ENCODE results near the gene KCNH5.

KCNH5 gene, protein sequence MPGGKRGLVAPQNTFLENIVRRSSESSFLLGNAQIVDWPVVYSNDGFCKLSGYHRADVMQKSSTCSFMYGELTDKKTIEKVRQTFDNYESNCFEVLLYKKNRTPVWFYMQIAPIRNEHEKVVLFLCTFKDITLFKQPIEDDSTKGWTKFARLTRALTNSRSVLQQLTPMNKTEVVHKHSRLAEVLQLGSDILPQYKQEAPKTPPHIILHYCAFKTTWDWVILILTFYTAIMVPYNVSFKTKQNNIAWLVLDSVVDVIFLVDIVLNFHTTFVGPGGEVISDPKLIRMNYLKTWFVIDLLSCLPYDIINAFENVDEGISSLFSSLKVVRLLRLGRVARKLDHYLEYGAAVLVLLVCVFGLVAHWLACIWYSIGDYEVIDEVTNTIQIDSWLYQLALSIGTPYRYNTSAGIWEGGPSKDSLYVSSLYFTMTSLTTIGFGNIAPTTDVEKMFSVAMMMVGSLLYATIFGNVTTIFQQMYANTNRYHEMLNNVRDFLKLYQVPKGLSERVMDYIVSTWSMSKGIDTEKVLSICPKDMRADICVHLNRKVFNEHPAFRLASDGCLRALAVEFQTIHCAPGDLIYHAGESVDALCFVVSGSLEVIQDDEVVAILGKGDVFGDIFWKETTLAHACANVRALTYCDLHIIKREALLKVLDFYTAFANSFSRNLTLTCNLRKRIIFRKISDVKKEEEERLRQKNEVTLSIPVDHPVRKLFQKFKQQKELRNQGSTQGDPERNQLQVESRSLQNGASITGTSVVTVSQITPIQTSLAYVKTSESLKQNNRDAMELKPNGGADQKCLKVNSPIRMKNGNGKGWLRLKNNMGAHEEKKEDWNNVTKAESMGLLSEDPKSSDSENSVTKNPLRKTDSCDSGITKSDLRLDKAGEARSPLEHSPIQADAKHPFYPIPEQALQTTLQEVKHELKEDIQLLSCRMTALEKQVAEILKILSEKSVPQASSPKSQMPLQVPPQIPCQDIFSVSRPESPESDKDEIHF

DNA sequence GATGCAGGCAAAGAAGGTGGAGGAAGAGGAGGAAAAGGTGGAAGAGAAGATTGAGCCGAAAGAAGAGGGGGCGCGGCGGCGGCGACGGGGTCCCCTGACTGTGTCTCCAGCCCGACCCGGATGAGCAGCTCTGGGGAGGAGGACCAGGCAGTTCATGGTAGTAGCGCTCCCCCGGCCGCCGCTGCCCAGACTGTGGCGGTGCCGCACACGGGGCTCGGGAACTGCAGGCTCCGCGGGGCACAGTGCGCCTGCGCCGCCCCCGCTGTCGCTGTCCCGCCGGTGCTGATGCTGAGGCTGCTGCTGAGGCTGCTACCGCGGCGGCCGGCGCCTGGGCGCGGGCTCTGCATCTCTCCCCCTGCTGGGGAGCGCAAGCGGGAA, at the start of gene KCNH5:
Gene KCNH5 (minus strand): TSS at position 225 of the 378 bp plus-strand sequence. CDS start 272 bp downstream, outside the sequence.
- peak within 1 kb of the TSS; percentile 55 for H3K4me3 ChIP-seq (ENCODE audit: low read length)
- TF ChIP-seq, protein P1, sequence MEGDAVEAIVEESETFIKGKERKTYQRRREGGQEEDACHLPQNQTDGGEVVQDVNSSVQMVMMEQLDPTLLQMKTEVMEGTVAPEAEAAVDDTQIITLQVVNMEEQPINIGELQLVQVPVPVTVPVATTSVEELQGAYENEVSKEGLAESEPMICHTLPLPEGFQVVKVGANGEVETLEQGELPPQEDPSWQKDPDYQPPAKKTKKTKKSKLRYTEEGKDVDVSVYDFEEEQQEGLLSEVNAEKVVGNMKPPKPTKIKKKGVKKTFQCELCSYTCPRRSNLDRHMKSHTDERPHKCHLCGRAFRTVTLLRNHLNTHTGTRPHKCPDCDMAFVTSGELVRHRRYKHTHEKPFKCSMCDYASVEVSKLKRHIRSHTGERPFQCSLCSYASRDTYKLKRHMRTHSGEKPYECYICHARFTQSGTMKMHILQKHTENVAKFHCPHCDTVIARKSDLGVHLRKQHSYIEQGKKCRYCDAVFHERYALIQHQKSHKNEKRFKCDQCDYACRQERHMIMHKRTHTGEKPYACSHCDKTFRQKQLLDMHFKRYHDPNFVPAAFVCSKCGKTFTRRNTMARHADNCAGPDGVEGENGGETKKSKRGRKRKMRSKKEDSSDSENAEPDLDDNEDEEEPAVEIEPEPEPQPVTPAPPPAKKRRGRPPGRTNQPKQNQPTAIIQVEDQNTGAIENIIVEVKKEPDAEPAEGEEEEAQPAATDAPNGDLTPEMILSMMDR (conservative IDR thresholded peaks at IDR 0.05; ENCODE audit: low read depth, low read length): no peak
- DNase-seq (ENCODE audit: low read depth): no peak

DNA sequence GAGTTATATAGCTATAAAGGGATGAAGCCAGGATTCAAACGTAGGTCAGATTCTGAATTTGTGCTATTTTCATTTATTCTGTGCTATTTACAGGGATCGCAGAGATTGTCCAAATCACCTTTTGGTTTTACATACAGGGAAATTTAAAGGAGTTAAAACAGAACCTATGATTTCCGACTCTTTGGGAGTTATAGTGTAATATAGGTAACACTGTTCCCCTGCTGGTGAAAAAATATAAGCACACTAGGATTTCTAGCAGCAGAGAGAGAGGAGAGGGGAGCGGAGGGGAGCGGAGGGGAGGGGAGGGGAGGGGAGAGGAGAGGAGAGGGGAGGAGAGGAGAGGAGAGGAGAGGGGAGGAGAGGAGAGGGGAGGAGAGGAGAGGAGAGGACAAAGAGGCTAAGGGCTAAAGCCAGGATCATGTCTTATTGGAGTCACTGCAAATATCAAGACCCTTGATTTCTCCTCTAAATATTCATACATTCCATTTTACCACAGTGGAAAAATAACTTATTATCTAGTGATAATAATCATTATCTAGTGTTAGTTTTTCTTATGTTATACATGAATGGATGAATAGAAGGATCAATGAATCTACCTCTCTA, 46.2 kb upstream of the KCNH5 start:
- TF ChIP-seq, protein P1 (conservative IDR thresholded peaks at IDR 0.05; ENCODE audit: low read depth, low read length): no peak
- no peak overlapping the region for H3K4me3 ChIP-seq (ENCODE audit: low read length)
- DNase-seq (ENCODE audit: low read depth): no peak

DNA sequence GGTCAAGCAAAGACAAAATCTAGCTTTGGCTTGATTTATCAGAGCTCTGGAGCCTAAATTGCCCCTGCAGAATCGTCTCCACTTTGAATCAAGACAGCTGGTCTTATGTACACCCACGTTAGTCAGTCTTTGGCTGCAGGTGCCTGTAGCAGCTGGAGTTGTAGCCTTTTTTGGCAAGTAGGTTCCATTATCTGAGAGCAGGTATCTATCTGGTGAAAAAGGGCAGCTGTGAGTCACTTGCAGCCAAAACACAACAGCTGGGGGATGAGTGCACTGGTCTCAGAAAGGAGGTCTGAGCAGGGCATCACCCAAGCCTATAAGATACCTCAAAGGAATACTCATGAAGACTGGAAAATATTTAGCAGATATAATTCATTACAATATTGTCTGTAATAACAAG, 43.6 kb upstream of the KCNH5 start:
- TF ChIP-seq, protein P1 (conservative IDR thresholded peaks at IDR 0.05; ENCODE audit: low read depth, low read length): no peak
- no peak for DNase-seq (ENCODE audit: low read depth)

DNA sequence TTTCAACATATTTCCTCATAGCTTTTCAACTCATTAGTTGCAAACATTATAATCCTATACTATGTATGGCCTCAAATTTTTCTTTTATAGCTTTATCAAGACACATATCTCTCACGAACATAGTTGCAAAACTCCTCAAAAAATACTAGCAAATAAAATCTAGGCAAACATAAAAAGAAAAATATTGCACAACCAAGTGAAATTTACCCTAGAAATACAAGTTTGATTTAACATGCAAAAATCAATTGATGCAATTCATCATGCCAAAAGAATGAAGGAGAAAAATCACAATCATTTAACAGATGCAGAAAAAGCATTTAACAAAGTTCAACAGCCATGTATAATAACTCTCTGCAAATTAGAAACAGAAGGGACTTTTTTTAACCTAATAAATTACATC, 33.3 kb upstream of the KCNH5 start:
- H3K4me3 ChIP-seq (ENCODE audit: low read length): no peak overlapping the region
- DNase-seq (ENCODE audit: low read depth): no peak
- TF ChIP-seq, protein P1 (conservative IDR thresholded peaks at IDR 0.05; ENCODE audit: low read depth, low read length): no peak

More for the DNA sequence above, 43.6 kb upstream of the KCNH5 start:
- H3K4me3 ChIP-seq (ENCODE audit: low read length): no peak overlapping the region

DNA sequence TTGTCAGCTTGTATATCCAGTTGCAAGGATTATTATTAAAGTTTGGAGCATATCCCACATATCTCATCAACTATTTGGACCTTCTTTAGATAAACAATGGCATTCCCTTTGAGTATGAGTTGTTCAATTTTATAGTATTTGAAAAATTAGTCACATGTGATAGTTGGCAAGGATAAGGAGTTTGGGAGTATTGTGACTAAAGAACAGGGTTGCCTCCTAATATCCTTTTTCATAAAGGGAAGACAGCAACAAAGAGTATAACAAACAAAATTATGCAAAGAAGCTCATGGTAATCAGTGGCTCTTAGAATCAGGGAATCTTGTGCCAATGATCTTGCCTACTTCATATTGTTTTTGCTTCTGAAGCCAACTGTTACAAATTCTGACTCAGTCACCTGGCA, 31.2 kb upstream of the KCNH5 start:
- no peak for DNase-seq (ENCODE audit: low read depth)
- no peak overlapping the region for H3K4me3 ChIP-seq (ENCODE audit: low read length)
- TF ChIP-seq, protein P1 (conservative IDR thresholded peaks at IDR 0.05; ENCODE audit: low read depth, low read length): no peak

DNA sequence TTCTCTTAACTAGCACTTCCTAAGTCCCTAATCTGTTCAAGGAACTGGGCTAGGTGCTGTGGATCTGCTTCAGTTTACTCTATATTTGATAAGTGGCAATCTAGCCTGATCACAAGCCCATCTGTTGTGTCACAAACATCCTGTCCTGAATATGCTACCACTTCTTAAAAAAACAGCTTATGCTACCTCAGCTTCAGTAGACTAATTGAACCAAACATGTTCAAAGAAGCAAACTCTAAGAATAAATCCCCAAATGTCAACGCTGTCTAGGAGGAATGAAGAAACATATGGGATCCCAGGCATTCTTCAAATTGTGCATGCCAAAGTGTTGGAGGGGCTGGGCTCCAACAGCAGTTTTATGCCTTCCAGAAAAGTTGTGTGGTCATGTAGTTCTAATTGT, 10.4 kb upstream of the KCNH5 start:
- DNase-seq (ENCODE audit: low read depth): no peak
- H3K4me3 ChIP-seq (ENCODE audit: low read length): no peak overlapping the region
- TF ChIP-seq, protein P1 (conservative IDR thresholded peaks at IDR 0.05; ENCODE audit: low read depth, low read length): no peak
